HG02571 (cell line): ENCODE data around the gene MYO1B.

ENCODE experiments used
- ATAC-seq: cut with Tn5 transposase; IDR thresholded peaks from one replicate; pipeline ENCODE4 v1.9.1; 2021; ENCODE audit warnings: mild to moderate bottlenecking, moderate library complexity; ENCODE audit not compliant: unreplicated experiment

MYO1B gene

GRCh38 chr2:191319186-191319585, 74.0 kb downstream of the MYO1B start:
- ATAC-seq, result no peak

- ATAC-seq, result no peak
Observed at GRCh38 chr2:191320881-191321280, 75.7 kb downstream of the MYO1B start.

- ATAC-seq, result no peak
Observed at GRCh38 chr2:191321861-191322662, 76.9 kb downstream of the MYO1B start.

GRCh38 chr2:191322828-191323506, 77.8 kb downstream of the MYO1B start:
- ATAC-seq, result no peak

- no peak for ATAC-seq
Observed at GRCh38 chr2:191325651-191326365, 80.6 kb downstream of the MYO1B start.

GRCh38 chr2:191327484-191327883, 82.3 kb downstream of the MYO1B start:
- no peak for ATAC-seq

- no peak for ATAC-seq
Observed at GRCh38 chr2:191328150-191328809, 83.1 kb downstream of the MYO1B start.

- ATAC-seq, result no peak
Observed at GRCh38 chr2:191329841-191330240, 84.6 kb downstream of the MYO1B start.

GRCh38 chr2:191333911-191334357, 88.7 kb downstream of the MYO1B start:
- ATAC-seq, result no peak

GRCh38 chr2:191335875-191336464, 90.8 kb downstream of the MYO1B start:
- ATAC-seq, result no peak

- ATAC-seq, result no peak
Observed at GRCh38 chr2:191341436-191341835, 96.2 kb downstream of the MYO1B start.

- ATAC-seq, result no peak
Observed at GRCh38 chr2:191343796-191344338, 98.7 kb downstream of the MYO1B start.

GRCh38 chr2:191345788-191346187, 100.6 kb downstream of the MYO1B start:
- ATAC-seq, result no peak

GRCh38 chr2:191347154-191347553, 102.0 kb downstream of the MYO1B start:
- ATAC-seq, result no peak

- no peak for ATAC-seq
Observed at GRCh38 chr2:191347881-191348280, 102.7 kb downstream of the MYO1B start.

GRCh38 chr2:191349990-191350389, 104.8 kb downstream of the MYO1B start:
- no peak for ATAC-seq

GRCh38 chr2:191350826-191351225, 105.6 kb downstream of the MYO1B start:
- ATAC-seq, result no peak

- no peak for ATAC-seq
Observed at GRCh38 chr2:191351298-191351697, 106.1 kb downstream of the MYO1B start.

- no peak for ATAC-seq
Observed at GRCh38 chr2:191351921-191352320, 106.7 kb downstream of the MYO1B start.

GRCh38 chr2:191352536-191352935, 107.3 kb downstream of the MYO1B start:
- ATAC-seq, result no peak
